ENCODE results near the gene LTBP4. TPM values are rescaled to one million over a fixed set of nuclear protein-coding genes. Genes with fewer than 3 reads are reported as not detected.

Gene LTBP4
- total RNA-seq, 1 experiment from 2014 or later, result 75.4 TPM

DNA sequence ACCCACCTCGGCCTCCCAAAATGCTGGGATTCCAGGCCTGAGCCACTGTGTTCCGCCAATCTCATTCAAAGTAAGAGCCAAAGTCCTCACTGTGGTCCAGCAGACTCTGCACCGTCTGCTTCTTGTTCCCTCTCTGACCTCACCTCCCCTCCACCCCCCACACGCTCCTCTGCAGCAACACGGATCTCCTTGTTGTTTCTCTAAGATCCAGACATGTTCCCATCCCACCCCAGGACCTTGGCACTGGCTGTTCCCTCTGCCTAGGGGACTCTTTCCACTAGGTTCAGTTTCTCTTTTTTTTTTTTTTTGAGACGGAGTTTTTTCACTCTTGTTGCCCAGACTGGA, 38.4 kb downstream of the LTBP4 start:
- H3K27me3 ChIP-seq (ENCODE audit: control insufficient read depth, insufficient read depth, low read length), result no peaks in the 10 kb centered on the region
- CTCF ChIA-PET, result no interaction called here
- POLR2A ChIA-PET, result no interaction called here
- TF ChIP-seq, protein P1, sequence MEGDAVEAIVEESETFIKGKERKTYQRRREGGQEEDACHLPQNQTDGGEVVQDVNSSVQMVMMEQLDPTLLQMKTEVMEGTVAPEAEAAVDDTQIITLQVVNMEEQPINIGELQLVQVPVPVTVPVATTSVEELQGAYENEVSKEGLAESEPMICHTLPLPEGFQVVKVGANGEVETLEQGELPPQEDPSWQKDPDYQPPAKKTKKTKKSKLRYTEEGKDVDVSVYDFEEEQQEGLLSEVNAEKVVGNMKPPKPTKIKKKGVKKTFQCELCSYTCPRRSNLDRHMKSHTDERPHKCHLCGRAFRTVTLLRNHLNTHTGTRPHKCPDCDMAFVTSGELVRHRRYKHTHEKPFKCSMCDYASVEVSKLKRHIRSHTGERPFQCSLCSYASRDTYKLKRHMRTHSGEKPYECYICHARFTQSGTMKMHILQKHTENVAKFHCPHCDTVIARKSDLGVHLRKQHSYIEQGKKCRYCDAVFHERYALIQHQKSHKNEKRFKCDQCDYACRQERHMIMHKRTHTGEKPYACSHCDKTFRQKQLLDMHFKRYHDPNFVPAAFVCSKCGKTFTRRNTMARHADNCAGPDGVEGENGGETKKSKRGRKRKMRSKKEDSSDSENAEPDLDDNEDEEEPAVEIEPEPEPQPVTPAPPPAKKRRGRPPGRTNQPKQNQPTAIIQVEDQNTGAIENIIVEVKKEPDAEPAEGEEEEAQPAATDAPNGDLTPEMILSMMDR (IDR thresholded peaks at IDR 0.05), result no peak
- TF ChIP-seq POLR2AphosphoS5 (IDR thresholded peaks at IDR 0.05; ENCODE audit: low read depth, low read length) (no peak), SIN3A (IDR thresholded peaks at IDR 0.05; ENCODE audit: borderline replicate concordance, insufficient read depth, low read depth, low read length) (no peak), TCF7L2 (IDR thresholded peaks at IDR 0.05; ENCODE audit: low read depth, low read length) (no peak)
- TF ChIP-seq, protein P2, sequence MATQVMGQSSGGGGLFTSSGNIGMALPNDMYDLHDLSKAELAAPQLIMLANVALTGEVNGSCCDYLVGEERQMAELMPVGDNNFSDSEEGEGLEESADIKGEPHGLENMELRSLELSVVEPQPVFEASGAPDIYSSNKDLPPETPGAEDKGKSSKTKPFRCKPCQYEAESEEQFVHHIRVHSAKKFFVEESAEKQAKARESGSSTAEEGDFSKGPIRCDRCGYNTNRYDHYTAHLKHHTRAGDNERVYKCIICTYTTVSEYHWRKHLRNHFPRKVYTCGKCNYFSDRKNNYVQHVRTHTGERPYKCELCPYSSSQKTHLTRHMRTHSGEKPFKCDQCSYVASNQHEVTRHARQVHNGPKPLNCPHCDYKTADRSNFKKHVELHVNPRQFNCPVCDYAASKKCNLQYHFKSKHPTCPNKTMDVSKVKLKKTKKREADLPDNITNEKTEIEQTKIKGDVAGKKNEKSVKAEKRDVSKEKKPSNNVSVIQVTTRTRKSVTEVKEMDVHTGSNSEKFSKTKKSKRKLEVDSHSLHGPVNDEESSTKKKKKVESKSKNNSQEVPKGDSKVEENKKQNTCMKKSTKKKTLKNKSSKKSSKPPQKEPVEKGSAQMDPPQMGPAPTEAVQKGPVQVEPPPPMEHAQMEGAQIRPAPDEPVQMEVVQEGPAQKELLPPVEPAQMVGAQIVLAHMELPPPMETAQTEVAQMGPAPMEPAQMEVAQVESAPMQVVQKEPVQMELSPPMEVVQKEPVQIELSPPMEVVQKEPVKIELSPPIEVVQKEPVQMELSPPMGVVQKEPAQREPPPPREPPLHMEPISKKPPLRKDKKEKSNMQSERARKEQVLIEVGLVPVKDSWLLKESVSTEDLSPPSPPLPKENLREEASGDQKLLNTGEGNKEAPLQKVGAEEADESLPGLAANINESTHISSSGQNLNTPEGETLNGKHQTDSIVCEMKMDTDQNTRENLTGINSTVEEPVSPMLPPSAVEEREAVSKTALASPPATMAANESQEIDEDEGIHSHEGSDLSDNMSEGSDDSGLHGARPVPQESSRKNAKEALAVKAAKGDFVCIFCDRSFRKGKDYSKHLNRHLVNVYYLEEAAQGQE (IDR thresholded peaks at IDR 0.05; ENCODE audit: insufficient read depth in 1 of 2, low read depth in 2 of 2, low read length in 1 of 2), result no peak
- intact Hi-C loops (cut with micrococcal nuclease; ENCODE audit: unreplicated experiment) (no loop called here), in situ Hi-C loops (cut with HindIII; ENCODE audit: low pct_unique_long_range_greater_than_20kb, low sequenced_read_pairs) (no loop called here)
- peaks cover 4% of the 10 kb centered on the region; the same call in 1 of the 2 replicates for H3K4me1 ChIP-seq (ENCODE audit: control insufficient read depth, insufficient read depth, low read length)
- DNase-seq (ENCODE audit: low read depth, low spot score), result no peak
- H3K36me3 ChIP-seq (ENCODE audit: control insufficient read depth, insufficient read depth, low read length), result no peaks in the 10 kb centered on the region
- no peak for ATAC-seq
- H3K9me3 ChIP-seq (ENCODE audit: control insufficient read depth, insufficient read depth, low read depth, low read length), result no peaks in the 10 kb centered on the region
- H3K27ac ChIP-seq (ENCODE audit: low read length), result no peak overlapping the region
- BruUV-seq (replicated peaks), result no TSS peak
- H3K4me3 ChIP-seq (ENCODE audit: low read depth in 2 of 2, low read length in 2 of 2), result no peak overlapping the region

DNA sequence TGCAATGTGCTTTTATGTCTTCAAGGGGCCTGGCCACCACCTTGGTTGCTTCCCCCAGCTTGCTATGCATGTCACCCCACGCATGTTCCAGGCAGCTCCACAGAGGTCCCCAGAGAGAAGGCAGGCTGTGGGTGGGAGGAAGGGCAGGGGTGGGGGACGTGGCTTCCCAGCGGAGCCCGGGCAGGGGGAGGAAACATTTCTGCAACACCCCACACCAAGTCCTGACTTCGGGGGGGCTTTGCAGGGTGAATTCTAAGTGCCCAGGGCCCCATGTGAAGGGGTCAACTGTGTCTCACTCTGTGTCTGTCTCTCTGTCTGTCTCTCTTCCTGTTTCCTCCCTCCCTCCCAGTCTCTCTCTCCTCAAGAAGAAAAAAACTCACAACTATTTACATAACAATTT, 39.6 kb downstream of the LTBP4 start:
- POLR2A ChIA-PET, result no interaction called here
- in situ Hi-C loops (cut with HindIII; ENCODE audit: low pct_unique_long_range_greater_than_20kb, low sequenced_read_pairs), result no loop called here
- Histone ChIP-seq H3K4me3 (ENCODE audit: low read depth in 2 of 2, low read length in 2 of 2) (no peak overlapping the region), H3K4me1 (ENCODE audit: control insufficient read depth, insufficient read depth, low read length) (peaks cover 7% of the 10 kb centered on the region; the same call in 1 of the 2 replicates), H3K27ac (ENCODE audit: low read length) (no peak overlapping the region), H3K9me3 (ENCODE audit: control insufficient read depth, insufficient read depth, low read depth, low read length) (no peaks in the 10 kb centered on the region), H3K36me3 (ENCODE audit: control insufficient read depth, insufficient read depth, low read length) (no peaks in the 10 kb centered on the region), H3K27me3 (ENCODE audit: control insufficient read depth, insufficient read depth, low read length) (no peaks in the 10 kb centered on the region)
- DNase-seq (ENCODE audit: low read depth, low spot score), result no peak
- CTCF ChIA-PET, result interaction anchor here (0.6 kb wide), 1 partner anchor 479 kb away, joined by 4 read pairs; no protein-coding TSS in a partner anchor
- no TSS peak for BruUV-seq (replicated peaks)
- no peak for ATAC-seq
- TF ChIP-seq, protein P2 (IDR thresholded peaks at IDR 0.05; ENCODE audit: insufficient read depth in 1 of 2, low read depth in 2 of 2, low read length in 1 of 2), result no peak
- TF ChIP-seq TCF7L2 (IDR thresholded peaks at IDR 0.05; ENCODE audit: low read depth, low read length), result no peak
- no peak for TF ChIP-seq POLR2AphosphoS5 (IDR thresholded peaks at IDR 0.05; ENCODE audit: low read depth, low read length)
- TF ChIP-seq, protein P1 (IDR thresholded peaks at IDR 0.05), result no peak
- no peak for TF ChIP-seq SIN3A (IDR thresholded peaks at IDR 0.05; ENCODE audit: borderline replicate concordance, insufficient read depth, low read depth, low read length)
- intact Hi-C loops (cut with micrococcal nuclease; ENCODE audit: unreplicated experiment), result no loop called here
